Cerebellar nuclear complex (tissue), 1 donor: ENCODE results near the gene SPAG6.
"Not testable (repeated sequence)": the region's sequence is repeated elsewhere in the genome, so short reads cannot be mapped to it uniquely, and the experiment has no call there.

Source experiments
- DNase-seq, 2 experiments: peaks; one replicate each; lab custom pipeline; 2025; lab: John Stamatoyannopoulos, UW

Gene SPAG6

GRCh38 chr10:22345301-22346095 is at the start of gene SPAG6:
TSS of gene SPAG6 (plus strand) at chr10:22345496. CDS start at chr10:22345612, 116 bp downstream.
- no peak for DNase-seq

- DNase-seq: no peak
Observed at GRCh38 chr10:22301193-22301592, 44.1 kb upstream of the SPAG6 start.

- DNase-seq: no peak
Observed at GRCh38 chr10:22303461-22303860, 41.8 kb upstream of the SPAG6 start.

- no peak for DNase-seq
Observed at GRCh38 chr10:22305721-22306120, 39.6 kb upstream of the SPAG6 start.

- no peak for DNase-seq
Observed at GRCh38 chr10:22308390-22308789, 36.9 kb upstream of the SPAG6 start.

GRCh38 chr10:22309180-22310000 is 35.9 kb upstream of the SPAG6 start:
- no peak for DNase-seq

GRCh38 chr10:22310012-22310411 is 35.3 kb upstream of the SPAG6 start:
- DNase-seq: not testable (repeated sequence)

- no peak for DNase-seq
Observed at GRCh38 chr10:22310928-22311327, 34.4 kb upstream of the SPAG6 start.

GRCh38 chr10:22314852-22315251 is 30.4 kb upstream of the SPAG6 start:
- DNase-seq: no peak

GRCh38 chr10:22315455-22316285 is 29.6 kb upstream of the SPAG6 start:
- no peak for DNase-seq

- peak in 1 of 2 experiments; percentile 45 for DNase-seq
Observed at GRCh38 chr10:22316286-22317075, 28.8 kb upstream of the SPAG6 start, which contains the start of gene COMMD3. TSS of gene COMMD3 (plus strand) at chr10:22316388. CDS start at chr10:22316418, 30 bp downstream.

- DNase-seq: no peak
Observed at GRCh38 chr10:22317076-22317370, 28.3 kb upstream of the SPAG6 start.

- DNase-seq: no peak
Observed at GRCh38 chr10:22317771-22318565, 27.3 kb upstream of the SPAG6 start.

GRCh38 chr10:22318772-22319171 is 26.5 kb upstream of the SPAG6 start:
- no peak for DNase-seq

GRCh38 chr10:22319547-22319979 is 25.7 kb upstream of the SPAG6 start:
- no peak for DNase-seq

- DNase-seq: no peak
Observed at GRCh38 chr10:22319980-22320558, 25.2 kb upstream of the SPAG6 start.

- peak in 1 of 2 experiments; percentile 9 for DNase-seq
Observed at GRCh38 chr10:22320591-22321155, 24.6 kb upstream of the SPAG6 start, which contains the start of gene BMI1. TSS of gene BMI1 (plus strand) at chr10:22321099. CDS start at chr10:22326450, 5,351 bp downstream.

- no peak for DNase-seq
Observed at GRCh38 chr10:22321156-22321923, 24.0 kb upstream of the SPAG6 start.
